GM23338 (cell line): ENCODE data around the gene NLK. TPM values are rescaled to one million over a fixed set of nuclear protein-coding genes. Genes with fewer than 3 reads are reported as not detected.

Experiments used
- ATAC-seq: fragments of 200-7000 bp; cut with Tn5 transposase; 3 replicates; pipeline ENCODE4 v1.9.1; 2020
- DNase-seq: peaks from one replicate; pipeline ENCODE4 v3.0.0-alpha.2; 2015; ENCODE audit warnings: low spot score
- H2AFZ ChIP-seq: fragments of 200-600 bp; sonication (generic); 2 replicates; pipeline ENCODE4 v1.8.0; 2016; ENCODE audit warnings: antibody characterized with exemption, mild to moderate bottlenecking, moderate library complexity
- H3F3A ChIP-seq: fragments of 200-600 bp; sonication (generic); replicated peaks from 2 replicates; pipeline ENCODE4 v1.8.0; 2017; ENCODE audit warnings: antibody characterized with exemption, mixed run types, low read depth
- H3K27ac ChIP-seq: fragments of 200-600 bp; sonication (generic); 2 replicates; pipeline ENCODE4 v1.6.1; 2016; ENCODE audit warnings: low read depth
- H3K27me3 ChIP-seq: fragments of 200-600 bp; sonication (generic); 2 replicates; pipeline ENCODE4 v1.8.0; 2016; ENCODE audit warnings: mild to moderate bottlenecking, mixed run types, moderate library complexity; ENCODE audit not compliant: insufficient read depth
- H3K36me3 ChIP-seq: fragments of 200-600 bp; sonication (generic); 2 replicates; pipeline ENCODE4 v1.8.0; 2016; ENCODE audit warnings: mild to moderate bottlenecking; ENCODE audit not compliant: insufficient read depth
- H3K4me1 ChIP-seq: fragments of 200-600 bp; sonication (generic); 2 replicates; pipeline ENCODE4 v1.8.0; 2016; ENCODE audit warnings: mild to moderate bottlenecking, moderate library complexity; ENCODE audit not compliant: insufficient read depth
- H3K4me2 ChIP-seq: fragments of 200-600 bp; sonication (generic); 2 replicates; pipeline ENCODE4 v1.7.1; 2017; ENCODE audit warnings: mixed run types
- H3K4me3 ChIP-seq: fragments of 200-600 bp; sonication (generic); 2 replicates; pipeline ENCODE4 v1.6.1; 2016; ENCODE audit warnings: mixed run types
- H3K79me2 ChIP-seq: fragments of 200-600 bp; sonication (generic); replicated peaks from 2 replicates; pipeline ENCODE4 v1.8.0; 2017; ENCODE audit warnings: mild to moderate bottlenecking; ENCODE audit not compliant: insufficient read depth
- H3K9me2 ChIP-seq: fragments of 200-600 bp; sonication (generic); 2 replicates; pipeline ENCODE4 v1.8.0; 2017; ENCODE audit not compliant: insufficient read depth
- H4K20me1 ChIP-seq: fragments of 200-600 bp; sonication (generic); replicated peaks from 2 replicates; pipeline ENCODE4 v1.8.0; 2017; ENCODE audit warnings: mild to moderate bottlenecking; ENCODE audit not compliant: insufficient read depth
- H3K27ac Mint-ChIP-seq: 2 replicates; pipeline ENCODE4 v1.8.0; 2020; ENCODE audit warnings: inconsistent platforms, mild to moderate bottlenecking, moderate library complexity, mixed read lengths
- H3K27me3 Mint-ChIP-seq: 3 replicates; pipeline ENCODE4 v1.8.0; 2022; ENCODE audit warnings: low read depth, mild to moderate bottlenecking, moderate library complexity, mixed read lengths, inconsistent platforms; ENCODE audit not compliant: insufficient read depth, poor library complexity
- H3K36me3 Mint-ChIP-seq: 3 replicates; pipeline ENCODE4 v1.8.0; 2021; ENCODE audit warnings: low read depth, mild to moderate bottlenecking, inconsistent platforms, moderate library complexity, mixed read lengths
- H3K4me1 Mint-ChIP-seq: 3 replicates; pipeline ENCODE4 v1.8.0; 2020; ENCODE audit warnings: mild to moderate bottlenecking, inconsistent platforms, mixed read lengths
- H3K4me3 Mint-ChIP-seq: 3 replicates; pipeline ENCODE4 v1.8.0; 2021; ENCODE audit warnings: moderate library complexity, mild to moderate bottlenecking, inconsistent platforms, mixed read lengths
- H3K9me3 Mint-ChIP-seq: 3 replicates; pipeline ENCODE4 v1.8.0; 2020; ENCODE audit warnings: moderate library complexity, mild to moderate bottlenecking, inconsistent platforms, mixed read lengths
- POLR2AphosphoS5 ChIP-seq: IDR thresholded peaks from 2 replicates; pipeline ENCODE4 v1.6.1; 2016; ENCODE audit warnings: antibody characterized with exemption, low read depth
- ZNF114 ChIP-seq: fragments of 250-450 bp; sonication (Bioruptor Pico); IDR thresholded peaks from 2 replicates; pipeline ENCODE4 v1.5.0; 2020; ENCODE audit warnings: mild to moderate bottlenecking, moderate library complexity
- ZNF462 ChIP-seq: fragments of 250-450 bp; sonication (Bioruptor Pico); IDR thresholded peaks from 2 replicates; pipeline ENCODE4 v1.5.0; 2020; ENCODE audit warnings: mild to moderate bottlenecking, moderate library complexity
- polyA plus RNA-seq: library from polyadenylated mRNA; unstranded; fragments of >200 nt; fragmentation: Nextera tagmentation; extraction: Ambion mirVana; gene quantifications from 2 replicates; pipeline ENCODE4 v1.2.1, GENCODE V29; 2016
- total RNA-seq: library from RNA; depleted of rRNA; stranded (reverse); fragments of >200 nt; shearing (Covaris generic); gene quantifications from 2 replicates; pipeline ENCODE4 v1.2.3, GENCODE V29; 2014
- TF ChIP-seq, protein P1 (sequence below): IDR thresholded peaks from one replicate; pipeline ENCODE4 v1.6.1; 2018; ENCODE audit warnings: antibody characterized with exemption; ENCODE audit not compliant: unreplicated experiment

Gene NLK
- total and polyA plus RNA-seq, 2 experiments from 2014 or later = 34.7 to 78.5 TPM

GRCh38 chr17:28159004-28159403 lies 116.5 kb downstream of the NLK start:
- TF ChIP-seq POLR2AphosphoS5 (no peak), ZNF114 (CRISPR knock-in tag) (no peak), ZNF462 (CRISPR knock-in tag) (no peak)
- TF ChIP-seq, protein P1, sequence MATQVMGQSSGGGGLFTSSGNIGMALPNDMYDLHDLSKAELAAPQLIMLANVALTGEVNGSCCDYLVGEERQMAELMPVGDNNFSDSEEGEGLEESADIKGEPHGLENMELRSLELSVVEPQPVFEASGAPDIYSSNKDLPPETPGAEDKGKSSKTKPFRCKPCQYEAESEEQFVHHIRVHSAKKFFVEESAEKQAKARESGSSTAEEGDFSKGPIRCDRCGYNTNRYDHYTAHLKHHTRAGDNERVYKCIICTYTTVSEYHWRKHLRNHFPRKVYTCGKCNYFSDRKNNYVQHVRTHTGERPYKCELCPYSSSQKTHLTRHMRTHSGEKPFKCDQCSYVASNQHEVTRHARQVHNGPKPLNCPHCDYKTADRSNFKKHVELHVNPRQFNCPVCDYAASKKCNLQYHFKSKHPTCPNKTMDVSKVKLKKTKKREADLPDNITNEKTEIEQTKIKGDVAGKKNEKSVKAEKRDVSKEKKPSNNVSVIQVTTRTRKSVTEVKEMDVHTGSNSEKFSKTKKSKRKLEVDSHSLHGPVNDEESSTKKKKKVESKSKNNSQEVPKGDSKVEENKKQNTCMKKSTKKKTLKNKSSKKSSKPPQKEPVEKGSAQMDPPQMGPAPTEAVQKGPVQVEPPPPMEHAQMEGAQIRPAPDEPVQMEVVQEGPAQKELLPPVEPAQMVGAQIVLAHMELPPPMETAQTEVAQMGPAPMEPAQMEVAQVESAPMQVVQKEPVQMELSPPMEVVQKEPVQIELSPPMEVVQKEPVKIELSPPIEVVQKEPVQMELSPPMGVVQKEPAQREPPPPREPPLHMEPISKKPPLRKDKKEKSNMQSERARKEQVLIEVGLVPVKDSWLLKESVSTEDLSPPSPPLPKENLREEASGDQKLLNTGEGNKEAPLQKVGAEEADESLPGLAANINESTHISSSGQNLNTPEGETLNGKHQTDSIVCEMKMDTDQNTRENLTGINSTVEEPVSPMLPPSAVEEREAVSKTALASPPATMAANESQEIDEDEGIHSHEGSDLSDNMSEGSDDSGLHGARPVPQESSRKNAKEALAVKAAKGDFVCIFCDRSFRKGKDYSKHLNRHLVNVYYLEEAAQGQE = no peak
- H3K9me2 ChIP-seq = no peaks in the 10 kb centered on the region
- peaks cover 15% of the 10 kb centered on the region; the same call in 2 of the 3 replicates for H3K36me3 Mint-ChIP-seq
- peaks cover 16% of the 10 kb centered on the region; the same call in 1 of the 2 replicates for H3K4me1 ChIP-seq
- peaks cover 9% of the 10 kb centered on the region for H3K4me1 Mint-ChIP-seq
- no peak overlapping the region for H3K27ac Mint-ChIP-seq
- H3K4me2 ChIP-seq = no peak overlapping the region
- no peak overlapping the region for H3K4me3 ChIP-seq
- H3K27me3 Mint-ChIP-seq = peaks cover 2% of the 10 kb centered on the region
- no peak overlapping the region for H2AFZ ChIP-seq
- no peaks in the 10 kb centered on the region for H4K20me1 ChIP-seq
- no peaks in the 10 kb centered on the region for H3K27me3 ChIP-seq
- H3K36me3 ChIP-seq = no peaks in the 10 kb centered on the region
- H3K27ac ChIP-seq = no peak overlapping the region
- H3K79me2 ChIP-seq = no peaks in the 10 kb centered on the region
- DNase-seq (no peak), ATAC-seq (no peak)
- no peaks in the 10 kb centered on the region for H3F3A ChIP-seq
- H3K4me3 Mint-ChIP-seq = no peak overlapping the region
- no peaks in the 10 kb centered on the region for H3K9me3 Mint-ChIP-seq
